ENCODE results near the gene EBI3.
A peak's percentile ranks its signal among the peaks of the same experiment; 100 is the strongest.

The EBI3 gene

GRCh38 chr19:4229179-4229931 lies at the start of gene EBI3:
TSS of gene EBI3 (plus strand) at chr19:4229523. CDS start at chr19:4229551, 28 bp downstream.
- Histone ChIP-seq H3K9me3 (ENCODE audit: control insufficient read depth, insufficient read depth, low read length) (no peaks in the 10 kb centered on the region), H3K9me2 (replicated peaks; ENCODE audit: control insufficient read depth, low read length) (no peaks in the 10 kb centered on the region), H3K27ac (ENCODE audit: low read depth, low read length) (no peak within 1 kb of the TSS), H3K4me2 (ENCODE audit: low read length) (peak within 1 kb of the TSS; percentile 6; the same call in 1 of the 2 replicates), H4K20me1 (ENCODE audit: control insufficient read depth, insufficient read depth, low read depth, low read length) (no peaks in the 10 kb centered on the region), H3K79me2 (ENCODE audit: control insufficient read depth, low read length) (no peaks in the 10 kb centered on the region), H3F3A (ENCODE audit: control insufficient read depth, insufficient read depth) (no peaks in the 10 kb centered on the region), H3K36me3 (ENCODE audit: control insufficient read depth, low read length) (no peaks in the 10 kb centered on the region), H3K4me3 (ENCODE audit: low read length) (no peak within 1 kb of the TSS), H3K4me1 (ENCODE audit: control insufficient read depth, low read length) (peaks cover 11% of the 10 kb centered on the region), H3K27me3 (ENCODE audit: control insufficient read depth, low read length) (peaks cover 48% of the 10 kb centered on the region)
- TF ChIP-seq EZH2phosphoT487 (IDR thresholded peaks at IDR 0.05; ENCODE audit: borderline replicate concordance, low read length): no peak
- TF ChIP-seq, protein P1, sequence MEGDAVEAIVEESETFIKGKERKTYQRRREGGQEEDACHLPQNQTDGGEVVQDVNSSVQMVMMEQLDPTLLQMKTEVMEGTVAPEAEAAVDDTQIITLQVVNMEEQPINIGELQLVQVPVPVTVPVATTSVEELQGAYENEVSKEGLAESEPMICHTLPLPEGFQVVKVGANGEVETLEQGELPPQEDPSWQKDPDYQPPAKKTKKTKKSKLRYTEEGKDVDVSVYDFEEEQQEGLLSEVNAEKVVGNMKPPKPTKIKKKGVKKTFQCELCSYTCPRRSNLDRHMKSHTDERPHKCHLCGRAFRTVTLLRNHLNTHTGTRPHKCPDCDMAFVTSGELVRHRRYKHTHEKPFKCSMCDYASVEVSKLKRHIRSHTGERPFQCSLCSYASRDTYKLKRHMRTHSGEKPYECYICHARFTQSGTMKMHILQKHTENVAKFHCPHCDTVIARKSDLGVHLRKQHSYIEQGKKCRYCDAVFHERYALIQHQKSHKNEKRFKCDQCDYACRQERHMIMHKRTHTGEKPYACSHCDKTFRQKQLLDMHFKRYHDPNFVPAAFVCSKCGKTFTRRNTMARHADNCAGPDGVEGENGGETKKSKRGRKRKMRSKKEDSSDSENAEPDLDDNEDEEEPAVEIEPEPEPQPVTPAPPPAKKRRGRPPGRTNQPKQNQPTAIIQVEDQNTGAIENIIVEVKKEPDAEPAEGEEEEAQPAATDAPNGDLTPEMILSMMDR (IDR thresholded peaks at IDR 0.05; ENCODE audit: low read depth, low read length, poor library complexity, severe bottlenecking): no peak

- Histone ChIP-seq H3K27ac (ENCODE audit: low read depth, low read length) (peak overlapping the region; percentile 25; the same call in 1 of the 2 replicates), H3K9me3 (ENCODE audit: control insufficient read depth, insufficient read depth, low read length) (no peaks in the 10 kb centered on the region), H3K9me2 (replicated peaks; ENCODE audit: control insufficient read depth, low read length) (no peaks in the 10 kb centered on the region), H3K4me3 (ENCODE audit: low read length) (peak overlapping the region; percentile 99), H3K36me3 (ENCODE audit: control insufficient read depth, low read length) (peaks cover 19% of the 10 kb centered on the region), H3K27me3 (ENCODE audit: control insufficient read depth, low read length) (no peaks in the 10 kb centered on the region), H3K79me2 (ENCODE audit: control insufficient read depth, low read length) (peaks cover 20% of the 10 kb centered on the region), H3F3A (ENCODE audit: control insufficient read depth, insufficient read depth) (no peaks in the 10 kb centered on the region), H3K4me1 (ENCODE audit: control insufficient read depth, low read length) (peaks cover 37% of the 10 kb centered on the region), H4K20me1 (ENCODE audit: control insufficient read depth, insufficient read depth, low read depth, low read length) (0 out of 2 replicates have a peak, but pooled peaks cover 4% of the 10 kb centered on the region), H3K4me2 (ENCODE audit: low read length) (peak overlapping the region; percentile 91)
- no peak for TF ChIP-seq EZH2phosphoT487 (IDR thresholded peaks at IDR 0.05; ENCODE audit: borderline replicate concordance, low read length)
- TF ChIP-seq, protein P1 (IDR thresholded peaks at IDR 0.05; ENCODE audit: low read depth, low read length, poor library complexity, severe bottlenecking): no peak
Observed at GRCh38 chr19:4181053-4181508, 48.2 kb upstream of the EBI3 start.

GRCh38 chr19:4182084-4182810 lies 47.1 kb upstream of the EBI3 start, which contains the start of the genes ANKRD24 and SIRT6:
TSS of gene ANKRD24 (plus strand) at chr19:4182689. CDS start at chr19:4186426, 3,737 bp downstream.
TSS of gene SIRT6 (minus strand) at chr19:4182563. CDS start at chr19:4182539, 24 bp downstream.
- Histone ChIP-seq H3K4me1 (ENCODE audit: control insufficient read depth, low read length) (peaks cover 40% of the 10 kb centered on the region), H3F3A (ENCODE audit: control insufficient read depth, insufficient read depth) (no peaks in the 10 kb centered on the region), H3K79me2 (ENCODE audit: control insufficient read depth, low read length) (peaks cover 20% of the 10 kb centered on the region), H4K20me1 (ENCODE audit: control insufficient read depth, insufficient read depth, low read depth, low read length) (0 out of 2 replicates have a peak, but pooled peaks cover 4% of the 10 kb centered on the region), H3K27me3 (ENCODE audit: control insufficient read depth, low read length) (no peaks in the 10 kb centered on the region), H3K4me2 (ENCODE audit: low read length) (peak within 1 kb of the TSS; percentile 91), H3K36me3 (ENCODE audit: control insufficient read depth, low read length) (peaks cover 19% of the 10 kb centered on the region), H3K27ac (ENCODE audit: low read depth, low read length) (peak within 1 kb of the TSS; percentile 69), H3K4me3 (ENCODE audit: low read length) (peak within 1 kb of the TSS; percentile 99), H3K9me2 (replicated peaks; ENCODE audit: control insufficient read depth, low read length) (no peaks in the 10 kb centered on the region), H3K9me3 (ENCODE audit: control insufficient read depth, insufficient read depth, low read length) (no peaks in the 10 kb centered on the region)
- no peak for TF ChIP-seq EZH2phosphoT487 (IDR thresholded peaks at IDR 0.05; ENCODE audit: borderline replicate concordance, low read length)
- TF ChIP-seq, protein P1 (IDR thresholded peaks at IDR 0.05; ENCODE audit: low read depth, low read length, poor library complexity, severe bottlenecking): no peak

Data from DOHH2 (cell line).